ENCODE data around the gene GBA2. TPM values are rescaled to one million over a fixed set of nuclear protein-coding genes. Genes with fewer than 3 reads are reported as not detected.

Gene GBA2
- total RNA-seq, 4 donors from 2014 or later = 53.7 to 83.3 (median 65.0) TPM

GRCh38 chr9:35783418-35783817 lies 34.4 kb upstream of the GBA2 start:
- DNase-seq (ENCODE audit: low spot score in 2 of 2) = no peak
- no peak overlapping the region for H3K4me3 ChIP-seq (ENCODE audit: low read depth, poor library complexity, severe bottlenecking)
- intact Hi-C loops (cut with DNase I; ENCODE audit: low total_unique reads) = no loop called here
- no peak for TF ChIP-seq CTCF (IDR thresholded peaks at IDR 0.05)
- no peak for TF ChIP-seq POLR2A (IDR thresholded peaks at IDR 0.05)

- 67 to 85% methylated on average over 2 of the region's 2 CpGs for WGBS, 2 donors
- no peak overlapping the region for H3K4me3 ChIP-seq (ENCODE audit: low read depth, poor library complexity, severe bottlenecking)
- intact Hi-C loops (cut with DNase I; ENCODE audit: low total_unique reads) = no loop called here
- TF ChIP-seq CTCF (IDR thresholded peaks at IDR 0.05) (no peak), POLR2A (IDR thresholded peaks at IDR 0.05) (no peak)
- no peak for DNase-seq (ENCODE audit: low spot score in 2 of 2)
These were observed 32.0 kb upstream of the GBA2 start for GRCh38 chr9:35781066-35781465.

GRCh38 chr9:35778496-35778895 lies 29.5 kb upstream of the GBA2 start:
- WGBS, 2 donors = 90 to 94% methylated on average over 3 of the region's 3 CpGs

GRCh38 chr9:35776018-35776417 lies 27.0 kb upstream of the GBA2 start:
- 87 to 93% methylated on average over 4 of the region's 4 CpGs for WGBS, 2 donors
- intact Hi-C loops (cut with DNase I; ENCODE audit: low total_unique reads) = no loop called here

More at GRCh38 chr9:35778496-35778895, 29.5 kb upstream of the GBA2 start:
- intact Hi-C loops (cut with DNase I; ENCODE audit: low total_unique reads) = no loop called here
- no peak overlapping the region for H3K4me3 ChIP-seq (ENCODE audit: low read depth, poor library complexity, severe bottlenecking)
- DNase-seq (ENCODE audit: low spot score in 2 of 2) = no peak
- TF ChIP-seq CTCF (IDR thresholded peaks at IDR 0.05) (no peak), POLR2A (IDR thresholded peaks at IDR 0.05) (no peak)

GRCh38 chr9:35774907-35775635 lies 26.0 kb upstream of the GBA2 start:
- TF ChIP-seq POLR2A (IDR thresholded peaks at IDR 0.05) (no peak), CTCF (IDR thresholded peaks at IDR 0.05) (no peak)
- WGBS, 2 donors = 66 to 68% methylated on average over 7 of the region's 7 CpGs
- intact Hi-C loops (cut with DNase I; ENCODE audit: low total_unique reads) = no loop called here

More at GRCh38 chr9:35776018-35776417, 27.0 kb upstream of the GBA2 start:
- TF ChIP-seq CTCF (IDR thresholded peaks at IDR 0.05) = no peak
- no peak for TF ChIP-seq POLR2A (IDR thresholded peaks at IDR 0.05)
- DNase-seq (ENCODE audit: low spot score in 2 of 2) = no peak
- H3K4me3 ChIP-seq (ENCODE audit: low read depth, poor library complexity, severe bottlenecking) = no peak overlapping the region

GRCh38 chr9:35771943-35772342 lies 22.9 kb upstream of the GBA2 start:
- 65 to 70% methylated on average over 3 of the region's 3 CpGs for WGBS, 2 donors
- DNase-seq (ENCODE audit: low spot score in 2 of 2) = no peak
- H3K4me3 ChIP-seq (ENCODE audit: low read depth, poor library complexity, severe bottlenecking) = no peak overlapping the region
- TF ChIP-seq CTCF (IDR thresholded peaks at IDR 0.05) (no peak), POLR2A (IDR thresholded peaks at IDR 0.05) (no peak)
- intact Hi-C loops (cut with DNase I; ENCODE audit: low total_unique reads) = no loop called here

More at GRCh38 chr9:35774907-35775635, 26.0 kb upstream of the GBA2 start:
- no peak overlapping the region for H3K4me3 ChIP-seq (ENCODE audit: low read depth, poor library complexity, severe bottlenecking)
- DNase-seq (ENCODE audit: low spot score in 2 of 2) = no peak
